Measurements from ENCODE around the gene CROT. TPM values are rescaled to one million over a fixed set of nuclear protein-coding genes. Genes with fewer than 3 reads are reported as not detected.

Gene CROT
- total and polyA plus RNA-seq, 2 donors from 2014 or later = 17.0 to 23.2 TPM

DNA sequence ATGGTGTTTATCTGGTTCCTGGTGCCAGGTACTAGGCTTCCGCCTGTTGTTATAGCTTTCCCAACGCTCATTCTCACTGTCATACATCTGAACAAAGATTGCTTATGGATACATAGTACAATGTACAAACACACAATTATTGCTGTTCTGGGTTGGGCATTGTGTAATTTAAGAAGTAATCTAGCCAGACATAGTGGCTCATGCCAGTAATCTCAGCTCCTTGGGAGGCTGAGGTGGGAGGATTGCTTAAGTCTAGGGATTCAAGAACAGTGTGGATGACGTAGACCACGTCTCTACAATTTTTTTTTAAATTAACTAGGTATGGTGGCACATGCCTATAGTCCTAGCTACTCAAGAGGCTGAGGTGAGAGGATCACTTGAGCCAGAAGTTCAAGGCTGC is 9.3 kb upstream of the CROT start:
- intact Hi-C loops (cut with DNase I) = no loop called here
- no peaks in the 10 kb centered on the region for H3K36me3 ChIP-seq (ENCODE audit: control insufficient read depth in 2 of 3, insufficient read depth in 3 of 3, low read length in 3 of 3)
- H3K27ac ChIP-seq (ENCODE audit: low read depth in 2 of 2, low read length in 2 of 2) = no peak overlapping the region
- DNase-seq = no peak
- no peak for FAIRE-seq
- no peak overlapping the region for H3K4me3 ChIP-seq (ENCODE audit: low read length in 3 of 3)
- H3K27me3 ChIP-seq (ENCODE audit: control insufficient read depth, insufficient read depth, low read length) = no peaks in the 10 kb centered on the region
- H3K9me3 ChIP-seq (ENCODE audit: control insufficient read depth in 2 of 3, insufficient read depth in 1 of 3, low read length in 3 of 3) = no peaks in the 10 kb centered on the region
- no peak overlapping the region for H3K9ac ChIP-seq (ENCODE audit: low read length in 3 of 3)
- peaks cover 0 to 3% (median 0%) of the 10 kb centered on the region in 3 donors for H3K4me1 ChIP-seq (ENCODE audit: control insufficient read depth in 2 of 3, insufficient read depth in 2 of 3, low read depth in 1 of 3, low read length in 3 of 3)
- TF ChIP-seq, protein P1, sequence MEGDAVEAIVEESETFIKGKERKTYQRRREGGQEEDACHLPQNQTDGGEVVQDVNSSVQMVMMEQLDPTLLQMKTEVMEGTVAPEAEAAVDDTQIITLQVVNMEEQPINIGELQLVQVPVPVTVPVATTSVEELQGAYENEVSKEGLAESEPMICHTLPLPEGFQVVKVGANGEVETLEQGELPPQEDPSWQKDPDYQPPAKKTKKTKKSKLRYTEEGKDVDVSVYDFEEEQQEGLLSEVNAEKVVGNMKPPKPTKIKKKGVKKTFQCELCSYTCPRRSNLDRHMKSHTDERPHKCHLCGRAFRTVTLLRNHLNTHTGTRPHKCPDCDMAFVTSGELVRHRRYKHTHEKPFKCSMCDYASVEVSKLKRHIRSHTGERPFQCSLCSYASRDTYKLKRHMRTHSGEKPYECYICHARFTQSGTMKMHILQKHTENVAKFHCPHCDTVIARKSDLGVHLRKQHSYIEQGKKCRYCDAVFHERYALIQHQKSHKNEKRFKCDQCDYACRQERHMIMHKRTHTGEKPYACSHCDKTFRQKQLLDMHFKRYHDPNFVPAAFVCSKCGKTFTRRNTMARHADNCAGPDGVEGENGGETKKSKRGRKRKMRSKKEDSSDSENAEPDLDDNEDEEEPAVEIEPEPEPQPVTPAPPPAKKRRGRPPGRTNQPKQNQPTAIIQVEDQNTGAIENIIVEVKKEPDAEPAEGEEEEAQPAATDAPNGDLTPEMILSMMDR (IDR thresholded peaks at IDR 0.05; ENCODE audit: borderline replicate concordance, extremely low read depth, insufficient read depth) = no peak

DNA sequence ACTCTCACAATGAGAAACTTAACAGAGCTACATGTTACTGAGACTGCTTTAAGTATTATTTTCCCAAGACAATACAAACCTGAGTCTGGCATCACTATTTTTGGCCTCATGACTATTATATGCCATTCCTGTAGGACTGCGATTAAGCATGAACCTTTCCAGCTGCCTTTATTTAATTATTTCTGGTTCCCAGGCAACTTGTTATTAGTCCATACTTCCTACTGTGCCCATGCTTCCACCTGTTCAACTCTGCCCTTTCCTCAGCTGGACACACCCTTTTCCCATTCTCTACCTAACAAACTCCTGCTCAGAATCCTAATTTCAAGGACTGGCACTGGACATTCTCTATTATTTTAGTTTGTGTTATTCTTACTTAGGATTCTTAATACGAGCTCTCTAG is 8.1 kb upstream of the CROT start:
- FAIRE-seq (no peak), DNase-seq (no peak)
- TF ChIP-seq, protein P1 (IDR thresholded peaks at IDR 0.05; ENCODE audit: borderline replicate concordance, extremely low read depth, insufficient read depth) = no peak
- no peaks in the 10 kb centered on the region for H3K27me3 ChIP-seq (ENCODE audit: control insufficient read depth, insufficient read depth, low read length)
- H3K9me3 ChIP-seq (ENCODE audit: control insufficient read depth in 2 of 3, insufficient read depth in 1 of 3, low read length in 3 of 3) = no peaks in the 10 kb centered on the region
- no peak overlapping the region for H3K9ac ChIP-seq (ENCODE audit: low read length in 3 of 3)
- no peak overlapping the region for H3K4me3 ChIP-seq (ENCODE audit: low read length in 3 of 3)
- H3K27ac ChIP-seq (ENCODE audit: low read depth in 2 of 2, low read length in 2 of 2) = no peak overlapping the region
- H3K4me1 ChIP-seq (ENCODE audit: control insufficient read depth in 2 of 3, insufficient read depth in 2 of 3, low read depth in 1 of 3, low read length in 3 of 3) = no peaks in the 10 kb centered on the region
- H3K36me3 ChIP-seq (ENCODE audit: control insufficient read depth in 2 of 3, insufficient read depth in 3 of 3, low read length in 3 of 3) = no peaks in the 10 kb centered on the region
- intact Hi-C loops (cut with DNase I) = no loop called here

DNA sequence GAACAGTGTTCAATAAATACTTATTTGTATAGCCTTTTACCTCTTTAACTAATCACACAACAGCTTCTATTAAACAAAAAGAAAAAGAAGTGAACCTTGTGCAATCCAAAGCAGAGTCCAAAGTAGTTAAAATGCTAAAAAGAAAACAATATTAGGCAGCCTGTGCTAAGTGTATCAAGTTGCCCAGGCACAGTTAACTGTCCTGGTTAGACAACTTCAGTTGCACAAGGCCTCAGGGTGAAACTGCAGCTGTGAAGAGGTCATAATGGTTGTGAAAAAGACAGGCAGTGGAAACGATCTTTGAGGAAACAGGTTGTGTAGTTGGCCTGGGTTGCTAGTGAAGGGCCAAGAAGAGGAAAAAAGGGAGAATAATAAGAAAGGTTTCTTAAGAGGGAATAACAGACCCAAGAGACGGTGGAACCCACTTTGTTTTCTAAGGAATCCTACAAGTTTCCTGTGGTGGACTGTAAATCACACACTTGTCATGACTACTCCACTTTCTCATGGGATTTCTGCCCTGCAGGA is 6.0 kb upstream of the CROT start:
- Histone ChIP-seq H3K27ac (ENCODE audit: low read depth in 2 of 2, low read length in 2 of 2) (no peak overlapping the region), H3K36me3 (ENCODE audit: control insufficient read depth in 2 of 3, insufficient read depth in 3 of 3, low read length in 3 of 3) (no peaks in the 10 kb centered on the region), H3K4me1 (ENCODE audit: control insufficient read depth in 2 of 3, insufficient read depth in 2 of 3, low read depth in 1 of 3, low read length in 3 of 3) (no peaks in the 10 kb centered on the region), H3K9me3 (ENCODE audit: control insufficient read depth in 2 of 3, insufficient read depth in 1 of 3, low read length in 3 of 3) (no peaks in the 10 kb centered on the region), H3K9ac (ENCODE audit: low read length in 3 of 3) (no peak overlapping the region), H3K4me3 (ENCODE audit: low read length in 3 of 3) (no peak overlapping the region), H3K27me3 (ENCODE audit: control insufficient read depth, insufficient read depth, low read length) (no peaks in the 10 kb centered on the region)
- TF ChIP-seq, protein P1 (IDR thresholded peaks at IDR 0.05; ENCODE audit: borderline replicate concordance, extremely low read depth, insufficient read depth) = no peak
- DNase-seq (peak in 3 of 5 donors; percentile 21 to 67 (median 64)), FAIRE-seq (no peak)
- intact Hi-C loops (cut with DNase I) = no loop called here

DNA sequence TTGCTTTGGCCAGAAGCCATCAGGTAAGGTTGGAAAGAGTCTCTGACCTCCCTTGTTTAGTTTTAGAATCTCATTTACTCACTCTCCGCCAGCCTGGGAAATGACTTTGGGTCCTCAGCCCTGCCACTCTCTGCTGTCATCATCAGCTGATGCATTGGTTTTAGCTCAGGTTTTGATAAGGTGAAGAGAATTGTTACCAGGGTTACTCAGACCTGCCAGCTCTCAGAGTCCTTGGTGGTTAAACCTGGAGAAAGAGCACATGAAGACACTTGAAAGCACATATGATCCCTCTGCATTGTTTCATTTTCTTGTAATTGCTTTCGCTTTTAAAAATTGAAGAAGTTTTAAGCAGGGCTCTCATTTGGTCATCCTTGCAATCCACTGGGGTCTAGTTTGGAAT is 4.0 kb upstream of the CROT start:
- FAIRE-seq (no peak), DNase-seq (no peak)
- intact Hi-C loops (cut with DNase I) = no loop called here
- Histone ChIP-seq H3K9me3 (ENCODE audit: control insufficient read depth in 2 of 3, insufficient read depth in 1 of 3, low read length in 3 of 3) (no peaks in the 10 kb centered on the region), H3K9ac (ENCODE audit: low read length in 3 of 3) (no peak overlapping the region), H3K27me3 (ENCODE audit: control insufficient read depth, insufficient read depth, low read length) (no peaks in the 10 kb centered on the region), H3K36me3 (ENCODE audit: control insufficient read depth in 2 of 3, insufficient read depth in 3 of 3, low read length in 3 of 3) (no peaks in the 10 kb centered on the region), H3K27ac (ENCODE audit: low read depth in 2 of 2, low read length in 2 of 2) (no peak overlapping the region), H3K4me3 (ENCODE audit: low read length in 3 of 3) (no peak overlapping the region), H3K4me1 (ENCODE audit: control insufficient read depth in 2 of 3, insufficient read depth in 2 of 3, low read depth in 1 of 3, low read length in 3 of 3) (peaks cover 2 to 6% (median 3%) of the 10 kb centered on the region in 3 donors)
- TF ChIP-seq, protein P1 (IDR thresholded peaks at IDR 0.05; ENCODE audit: borderline replicate concordance, extremely low read depth, insufficient read depth) = no peak

Data from kidney (tissue), 14 donors.